ENCODE measurements around the gene GLRX3.
"Not testable (repeated sequence)": the region's sequence is repeated elsewhere in the genome, so short reads cannot be mapped to it uniquely, and the experiment has no call there.

Gene GLRX3

DNA sequence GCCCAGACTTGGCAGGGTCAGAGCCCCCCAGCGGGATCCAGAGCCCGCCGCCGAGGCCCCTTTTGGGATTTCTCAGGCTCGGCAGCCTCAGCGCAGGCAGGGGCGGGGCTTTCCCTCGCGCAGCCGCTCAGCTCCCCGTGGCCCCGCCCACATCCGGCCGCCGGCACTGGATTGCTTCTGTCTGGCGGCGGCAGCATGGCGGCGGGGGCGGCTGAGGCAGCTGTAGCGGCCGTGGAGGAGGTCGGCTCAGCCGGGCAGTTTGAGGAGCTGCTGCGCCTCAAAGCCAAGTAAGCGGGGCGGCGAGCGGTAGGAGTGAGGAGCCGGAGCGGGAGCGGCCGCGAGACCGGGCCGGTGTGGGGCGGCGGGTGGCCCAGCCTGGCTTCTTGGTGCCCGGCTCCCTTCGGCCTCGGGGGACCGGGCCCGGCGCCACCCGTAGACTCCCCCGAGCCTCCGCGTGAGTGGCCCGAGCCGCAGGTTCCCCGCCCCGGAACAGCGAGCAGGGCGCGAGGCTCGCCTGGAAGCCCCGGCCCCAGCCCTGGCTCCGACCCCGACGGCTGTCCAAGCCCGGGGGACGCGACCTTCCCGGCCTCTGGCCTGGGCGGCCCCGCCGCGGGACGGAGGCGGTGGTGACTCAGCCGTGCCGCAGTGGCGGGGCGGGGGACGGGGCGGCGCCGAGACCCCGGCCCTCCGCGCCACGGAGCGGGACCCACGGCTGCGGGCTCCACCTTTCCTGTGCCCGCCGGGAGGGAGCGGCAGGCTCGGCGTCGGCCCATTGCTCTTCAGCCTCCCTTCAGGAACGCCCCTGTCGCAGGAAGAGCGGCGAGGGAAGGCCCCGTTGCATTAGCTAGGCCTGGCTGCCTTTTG, at the start of gene GLRX3:
Gene GLRX3 (plus strand): TSS at position 166 of the 864 bp plus-strand sequence. CDS start 30 bp downstream, at position 196.
- peak; percentile 83 for DNase-seq (ENCODE audit: low spot score)

DNA sequence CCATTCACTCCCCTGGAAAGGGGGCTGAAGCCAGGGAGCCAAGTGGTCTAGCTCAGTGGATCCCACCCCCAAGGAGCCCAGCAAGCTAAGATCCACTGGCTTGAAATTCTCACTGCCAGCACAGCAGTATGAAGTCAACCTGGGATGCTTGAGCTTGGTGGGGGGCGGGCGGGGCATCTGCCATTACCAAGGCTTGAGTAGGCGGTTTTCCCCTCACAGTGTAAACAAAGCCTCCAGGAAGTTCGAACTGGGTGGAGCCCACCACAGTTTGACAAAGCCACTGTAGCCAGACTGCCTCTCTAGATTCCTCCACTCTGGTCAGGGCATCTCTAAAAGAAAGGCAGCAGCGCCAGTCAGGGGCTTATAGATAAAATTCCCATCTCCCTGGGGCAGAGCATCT, 45.6 kb upstream of the GLRX3 start:
- not testable (repeated sequence) for DNase-seq (ENCODE audit: low spot score)

DNA sequence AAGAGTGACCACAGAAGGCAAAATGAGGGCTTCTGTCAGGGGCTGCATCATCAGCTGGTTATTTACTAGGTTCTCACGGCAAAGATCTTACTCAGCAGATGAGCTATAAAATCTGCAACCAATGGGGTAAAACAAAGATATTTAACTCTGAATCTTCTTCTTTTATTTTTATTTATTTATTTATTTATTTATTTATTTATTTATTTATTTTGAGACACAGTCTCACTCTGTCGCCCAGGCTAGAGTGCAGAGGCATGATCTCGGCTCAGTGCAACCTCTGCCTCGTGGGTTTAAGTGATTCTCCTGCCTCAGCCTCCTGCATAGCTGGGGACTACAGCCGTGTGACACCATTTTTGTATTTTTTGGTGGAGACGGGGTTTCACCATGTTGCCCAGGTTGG, 36.8 kb upstream of the GLRX3 start:
- DNase-seq (ENCODE audit: low spot score): no peak

DNA sequence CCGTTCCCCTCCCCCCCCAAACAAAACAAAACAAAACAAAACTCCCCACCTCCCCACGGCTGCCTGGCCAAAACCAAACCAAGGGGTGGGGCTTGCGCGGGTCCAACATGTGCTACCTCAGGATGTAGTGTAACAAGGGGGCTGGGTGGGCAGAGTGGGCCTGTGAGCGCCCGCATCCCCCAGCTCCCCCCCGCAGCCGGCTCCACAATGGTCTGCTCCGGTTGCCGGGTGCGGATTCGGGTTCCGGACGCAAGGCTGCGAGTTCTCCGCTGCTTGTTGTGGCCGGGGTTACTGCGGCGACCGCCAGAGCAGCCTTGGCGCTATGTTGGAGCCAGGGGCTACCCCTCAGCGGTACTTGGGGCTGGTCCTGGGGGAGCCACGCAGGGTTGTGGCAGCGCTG, 30.5 kb upstream of the GLRX3 start:
- no peak for DNase-seq (ENCODE audit: low spot score)

DNA sequence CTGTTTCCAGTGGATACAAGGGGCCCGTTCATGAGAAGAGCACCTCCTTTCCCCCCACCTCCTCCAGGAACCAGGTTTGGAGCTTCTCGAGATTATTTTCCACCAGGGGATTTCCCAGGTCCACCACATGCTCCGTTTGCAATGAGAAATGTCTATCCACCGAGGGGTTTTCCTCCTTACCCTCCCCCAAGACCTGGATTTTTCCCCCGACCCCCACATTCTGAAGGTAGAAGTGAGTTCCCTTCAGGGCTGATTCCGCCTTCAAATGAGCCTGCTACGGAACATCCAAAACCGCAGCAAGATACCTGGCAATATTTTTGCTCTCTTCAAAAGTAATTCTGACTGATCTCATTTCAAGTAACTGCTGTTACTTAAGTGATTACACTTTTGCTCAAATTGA, 28.0 kb upstream of the GLRX3 start:
- DNase-seq (ENCODE audit: low spot score): peak; percentile 8

DNA sequence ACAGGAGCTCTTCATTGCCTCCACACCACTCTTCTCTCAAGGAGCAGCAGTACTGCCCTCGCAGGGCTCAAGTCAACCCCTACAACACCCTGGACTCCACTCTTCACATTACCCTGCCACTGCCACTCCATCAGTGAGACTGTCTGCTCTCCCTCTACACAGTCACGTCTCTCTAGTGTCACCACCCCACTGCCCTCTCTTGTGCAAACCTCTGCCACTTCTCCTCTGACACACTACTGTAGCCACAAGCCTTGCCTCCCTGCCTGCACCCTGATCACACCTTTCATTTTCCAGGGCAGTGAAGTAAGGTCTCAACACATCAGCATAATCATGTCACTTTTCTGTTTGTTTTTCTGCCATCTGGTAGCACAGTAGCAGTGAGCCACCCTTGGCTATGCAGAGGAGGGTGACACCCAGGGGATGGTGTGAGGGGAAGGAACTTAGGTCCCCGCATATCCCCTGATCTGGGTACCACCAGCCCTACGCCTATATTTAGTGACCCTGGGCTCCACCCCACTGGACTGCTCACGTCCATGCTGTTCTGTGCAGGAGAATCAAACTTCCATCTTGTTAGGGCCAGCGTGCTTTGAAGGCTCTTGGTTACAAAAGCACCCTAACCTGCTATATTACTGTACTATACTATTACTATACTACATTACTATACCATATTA, 27.1 kb upstream of the GLRX3 start:
- DNase-seq (ENCODE audit: low spot score): peak; percentile 4

DNA sequence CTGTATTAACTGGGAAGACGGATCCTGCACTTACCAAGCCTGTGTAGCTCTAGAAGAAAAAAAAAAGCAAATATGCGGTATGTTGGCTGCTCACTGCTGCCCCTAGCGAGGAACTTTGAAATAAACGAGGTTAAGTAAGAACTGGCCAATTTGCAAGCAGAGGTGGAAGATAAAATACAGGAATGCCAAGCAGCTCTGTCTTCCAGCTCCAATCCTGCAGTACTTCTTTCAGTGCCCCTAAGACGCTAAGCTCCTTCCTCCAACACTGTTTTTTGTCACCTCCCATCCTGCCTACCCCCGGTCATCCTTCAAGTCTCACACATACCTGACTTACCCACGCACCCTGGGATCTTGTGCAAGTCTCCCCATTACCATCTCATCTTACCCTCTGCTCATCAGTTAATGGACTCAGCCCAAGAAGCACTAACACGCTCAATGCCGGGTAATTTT, 26.4 kb upstream of the GLRX3 start:
- DNase-seq (ENCODE audit: low spot score): peak; percentile 87

DNA sequence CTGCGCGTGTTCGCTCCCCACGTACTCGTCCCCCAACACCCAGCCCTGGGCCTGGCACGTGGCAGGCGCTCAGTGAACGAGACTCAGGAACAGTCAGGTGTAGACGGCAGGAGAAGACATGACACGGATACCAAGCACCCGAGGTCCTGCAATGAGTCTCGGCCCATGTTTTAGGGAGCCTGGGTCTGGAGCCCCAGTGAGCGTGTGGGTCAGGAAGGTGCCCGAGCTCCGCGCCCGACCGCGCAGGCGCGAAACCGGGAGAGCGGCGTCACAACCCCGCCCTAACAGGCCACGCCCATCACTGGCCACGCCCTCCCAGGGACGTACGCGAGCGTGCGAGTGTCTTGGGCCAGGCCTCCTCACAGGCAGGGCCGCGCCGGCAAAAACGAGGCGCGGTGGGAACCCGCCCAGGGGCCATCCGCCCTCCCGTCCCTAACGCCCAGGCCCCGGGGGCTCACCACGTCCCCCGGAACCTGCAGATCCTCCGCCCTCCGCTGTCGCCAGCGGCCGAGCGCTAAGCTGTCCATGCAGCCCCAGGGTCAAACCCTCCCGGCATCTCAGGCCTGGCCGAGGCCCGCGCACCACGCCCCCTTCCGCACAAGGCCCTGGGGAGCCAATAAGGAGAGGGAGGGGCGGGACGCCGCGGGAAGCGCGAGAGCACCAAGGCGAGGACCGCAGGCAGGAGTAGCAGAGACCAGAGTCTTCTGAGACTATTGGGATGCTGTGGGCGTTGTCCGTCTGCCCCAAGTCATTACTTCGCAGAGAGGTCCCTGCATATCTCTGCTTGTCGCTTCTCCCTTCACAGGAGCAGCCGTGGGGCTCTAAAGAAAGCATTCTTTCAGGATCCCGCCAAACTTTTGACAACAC, 25.7 kb upstream of the GLRX3 start, which contains the start of gene C10orf143:
Gene C10orf143 (minus strand): TSS at position 585 of the 867 bp plus-strand sequence. CDS start 58 bp downstream, at position 527.
- peak; percentile 98 for DNase-seq (ENCODE audit: low spot score)

DNA sequence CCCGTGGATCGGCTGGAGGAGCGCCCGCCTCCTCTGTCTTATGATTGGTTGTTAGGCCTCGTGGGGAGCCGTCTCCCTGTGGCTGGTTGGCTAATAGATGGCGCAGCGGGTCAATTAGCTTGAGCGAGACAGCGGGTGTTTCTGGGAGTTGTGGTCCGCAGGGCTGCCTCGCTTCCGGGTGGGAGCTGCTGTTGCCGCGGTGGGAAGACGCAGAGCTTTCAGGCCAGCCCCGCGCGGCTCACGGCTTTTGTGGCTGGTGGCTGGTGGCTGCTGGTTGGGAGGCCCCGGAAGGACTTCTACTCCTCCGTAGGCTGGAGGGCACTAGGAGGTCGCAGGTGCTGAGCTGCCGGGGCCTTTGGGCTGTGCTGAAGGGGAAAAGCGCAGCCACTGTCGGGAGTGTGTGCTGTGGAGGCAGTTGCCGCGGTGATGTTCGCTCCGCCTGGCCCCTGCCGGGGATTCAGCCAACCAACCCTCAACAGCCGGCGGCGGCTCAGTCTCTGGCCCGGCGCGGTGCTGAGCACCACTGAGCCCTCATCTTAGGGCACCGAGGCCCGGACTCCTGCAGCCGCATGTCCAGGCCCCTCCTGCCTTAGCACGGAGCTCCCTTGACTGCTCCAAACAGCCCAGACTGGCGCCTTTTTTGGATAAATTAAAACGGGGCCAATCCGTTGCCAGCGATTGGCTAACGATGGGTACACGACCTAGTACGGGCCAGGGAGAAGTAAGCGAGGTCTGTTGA, 24.9 kb upstream of the GLRX3 start:
- peak; percentile 96 for DNase-seq (ENCODE audit: low spot score)

DNA sequence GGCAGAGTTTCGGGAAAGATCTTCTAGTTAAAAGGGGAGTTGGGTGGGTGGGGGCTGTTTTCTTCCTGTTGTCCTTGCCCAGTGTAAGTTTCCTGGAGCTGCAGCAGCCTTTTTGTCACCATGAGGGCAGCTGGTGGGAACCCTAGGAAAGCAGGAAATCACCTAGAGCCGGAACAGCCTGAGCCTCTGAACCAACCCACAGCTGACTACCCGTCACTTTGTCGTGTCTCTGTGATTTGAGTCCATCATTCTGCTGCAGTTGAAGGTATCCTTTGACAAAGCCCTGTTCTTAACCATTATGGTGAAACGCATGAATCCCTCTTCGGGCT, 24.4 kb upstream of the GLRX3 start:
- no peak for DNase-seq (ENCODE audit: low spot score)

DNA sequence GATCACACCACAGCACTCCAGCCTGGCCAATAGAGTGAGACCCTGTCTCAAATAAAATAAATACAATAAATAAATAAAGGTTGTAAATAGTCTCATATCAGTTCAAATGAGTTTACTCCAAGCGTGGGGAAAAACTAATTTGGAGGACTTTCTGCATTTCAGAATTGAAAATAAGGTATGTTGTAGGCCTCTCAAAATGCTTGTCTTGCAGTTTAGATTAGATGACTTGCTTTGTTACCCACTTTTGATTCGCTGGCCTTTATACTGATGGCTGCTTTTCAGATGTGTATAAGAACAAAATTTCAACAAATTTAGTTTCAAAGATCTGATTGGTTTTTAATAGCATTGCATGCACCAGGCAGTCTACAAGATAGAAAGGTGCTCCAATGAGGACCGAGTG, 23.4 kb upstream of the GLRX3 start:
- no peak for DNase-seq (ENCODE audit: low spot score)

DNA sequence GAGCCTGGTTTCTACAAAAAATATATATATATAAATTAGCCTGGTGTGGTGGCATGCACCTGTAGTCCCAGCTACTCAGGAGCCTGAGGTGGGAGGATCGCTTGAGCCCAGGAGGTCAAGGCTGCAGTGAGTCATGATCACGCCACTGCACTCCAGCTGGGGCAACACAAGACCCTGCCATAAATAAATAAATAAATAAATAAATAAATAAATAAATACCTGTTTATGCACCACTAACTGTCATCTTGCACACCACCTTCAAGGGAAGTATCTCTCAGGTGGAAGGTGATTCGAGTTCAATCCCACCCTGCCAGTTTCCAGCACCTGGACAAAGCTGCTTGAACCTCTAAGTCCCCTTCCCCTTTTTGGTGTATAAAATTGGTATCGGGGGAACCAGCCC, 19.2 kb upstream of the GLRX3 start:
- DNase-seq (ENCODE audit: low spot score): not testable (repeated sequence)

DNA sequence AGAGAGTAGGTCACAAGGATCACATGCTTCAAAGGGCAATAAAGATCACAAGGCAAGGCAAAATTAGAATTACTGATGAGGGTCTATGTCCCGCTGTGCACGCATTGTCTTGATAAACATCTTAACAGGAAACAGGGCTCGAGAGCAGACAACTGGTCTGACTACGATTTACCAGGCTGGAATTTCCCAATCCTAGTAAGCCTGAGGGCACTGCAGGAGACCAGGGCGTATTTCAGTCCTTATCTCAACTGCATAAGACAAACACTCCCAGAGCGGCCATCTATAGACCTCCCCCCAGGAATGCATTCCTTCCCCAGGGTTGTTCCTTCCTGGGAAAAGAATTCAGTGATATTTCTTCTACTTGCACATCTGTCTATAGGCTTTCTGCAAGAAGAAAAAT, 18.7 kb upstream of the GLRX3 start:
- not testable (repeated sequence) for DNase-seq (ENCODE audit: low spot score)

DNA sequence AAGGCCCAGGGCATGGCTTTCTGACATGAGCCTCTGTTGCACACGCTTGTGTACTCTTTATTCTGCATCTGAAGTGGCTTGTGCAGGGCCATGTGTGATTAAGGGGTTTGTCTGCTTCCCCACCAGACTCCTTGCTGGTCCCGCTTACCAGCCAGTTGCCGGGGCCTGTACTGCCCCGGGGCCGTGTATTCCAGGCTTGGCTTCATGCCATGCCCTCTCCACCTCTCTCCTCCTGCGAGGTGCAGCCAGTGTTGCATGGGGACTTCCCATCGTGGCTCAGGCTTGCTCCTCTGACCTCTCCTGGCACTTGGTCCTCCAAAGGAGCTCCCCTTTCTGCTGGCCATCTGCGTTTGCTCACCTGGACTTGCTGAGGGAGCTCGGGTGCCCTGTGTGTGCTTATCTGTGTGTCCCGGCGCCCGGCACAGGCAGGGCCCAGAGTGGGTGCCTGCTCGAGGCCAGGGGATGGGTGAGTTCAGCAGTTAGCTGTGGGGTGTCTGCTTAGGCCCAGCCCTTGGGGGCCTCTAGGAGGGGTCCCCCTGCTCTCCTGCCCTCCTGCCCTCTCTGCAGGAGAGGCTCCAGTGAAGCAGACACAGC, 14.6 kb upstream of the GLRX3 start:
- no peak for DNase-seq (ENCODE audit: low spot score)

DNA sequence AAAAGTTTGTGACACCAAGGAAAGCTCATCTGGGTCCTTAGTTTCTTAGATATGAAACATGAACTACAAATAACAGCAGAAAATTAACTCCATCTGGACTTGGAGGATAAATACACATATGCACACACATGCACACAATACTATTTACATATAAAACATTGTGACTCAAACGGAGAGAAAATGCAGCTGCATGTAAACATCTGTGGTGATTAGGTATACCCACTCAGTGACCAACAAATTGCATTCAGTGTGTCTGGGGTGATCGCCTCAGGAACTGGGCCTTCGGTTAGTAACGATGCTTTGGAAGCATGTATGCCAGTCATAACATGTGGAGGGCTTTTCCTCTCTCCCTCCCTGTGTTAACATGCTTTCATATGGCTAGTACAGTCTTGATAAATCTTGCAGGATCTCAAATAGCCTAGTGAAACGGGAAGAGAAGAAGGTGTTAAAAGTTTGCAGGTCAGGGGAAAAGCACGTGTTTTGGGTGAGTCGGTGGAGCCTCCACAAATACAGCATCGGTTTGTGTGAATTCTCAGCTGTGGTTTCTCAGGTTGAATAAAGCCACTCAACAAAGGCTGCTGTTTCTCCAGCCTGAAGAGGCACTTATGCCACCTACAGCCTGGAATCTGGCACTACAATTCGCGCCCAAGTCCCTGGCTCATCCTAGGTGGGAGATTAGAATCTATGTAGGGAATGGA, 8.7 kb upstream of the GLRX3 start:
- DNase-seq (ENCODE audit: low spot score): peak; percentile 65

DNA sequence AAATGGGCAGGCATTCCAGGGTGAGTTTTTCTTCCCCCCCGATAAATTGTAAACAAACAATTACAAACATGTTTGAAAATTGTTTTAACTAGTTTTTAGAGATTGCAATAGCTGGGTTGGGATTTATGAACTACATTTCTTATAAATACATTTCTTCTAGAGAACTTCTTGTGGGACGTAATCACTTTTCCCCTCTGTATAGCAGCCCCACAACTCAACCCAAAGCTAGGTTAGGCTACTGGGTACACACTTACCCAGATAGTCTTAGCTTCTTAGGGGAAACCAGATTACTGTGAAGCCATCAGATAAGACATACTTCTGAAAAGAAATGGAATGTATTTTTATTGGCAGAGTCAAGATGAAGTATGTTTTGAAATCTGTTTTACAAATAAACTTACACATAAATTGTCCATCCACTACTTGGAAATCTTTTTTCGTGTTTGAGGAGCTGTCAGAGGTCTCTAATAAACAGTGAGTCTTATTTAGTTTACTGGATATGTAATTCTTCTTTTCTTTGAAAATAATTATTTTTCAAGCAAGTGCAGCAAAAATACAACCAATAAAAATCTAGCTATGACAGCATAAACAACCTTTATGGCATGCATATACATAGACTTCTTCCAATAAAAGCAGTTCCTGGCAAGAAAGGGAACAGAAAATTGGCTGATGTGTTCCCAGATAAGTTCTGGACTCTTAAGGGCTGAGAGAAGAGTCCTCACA, 8.0 kb upstream of the GLRX3 start:
- no peak for DNase-seq (ENCODE audit: low spot score)

DNA sequence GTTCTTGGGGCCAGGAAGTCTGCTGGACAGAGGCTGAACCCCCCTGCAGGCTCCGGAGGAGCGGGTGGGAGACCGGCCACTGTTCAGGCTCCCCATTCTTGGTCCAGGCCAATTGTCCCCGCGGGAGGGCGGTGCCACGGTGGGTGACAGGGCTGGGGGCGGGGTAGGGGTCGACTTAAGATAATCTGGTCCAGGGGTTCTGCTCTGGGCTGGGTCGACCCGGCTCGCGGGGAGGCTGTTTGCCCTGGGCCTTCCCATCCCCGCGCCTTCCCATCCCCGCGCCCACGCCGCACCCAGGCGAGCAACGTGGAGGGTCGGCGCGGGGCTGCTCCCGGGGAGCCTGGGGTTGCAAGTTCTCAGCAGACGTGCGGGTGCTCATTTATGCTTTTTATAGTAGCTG, 7.3 kb upstream of the GLRX3 start:
- DNase-seq (ENCODE audit: low spot score): no peak

DNA sequence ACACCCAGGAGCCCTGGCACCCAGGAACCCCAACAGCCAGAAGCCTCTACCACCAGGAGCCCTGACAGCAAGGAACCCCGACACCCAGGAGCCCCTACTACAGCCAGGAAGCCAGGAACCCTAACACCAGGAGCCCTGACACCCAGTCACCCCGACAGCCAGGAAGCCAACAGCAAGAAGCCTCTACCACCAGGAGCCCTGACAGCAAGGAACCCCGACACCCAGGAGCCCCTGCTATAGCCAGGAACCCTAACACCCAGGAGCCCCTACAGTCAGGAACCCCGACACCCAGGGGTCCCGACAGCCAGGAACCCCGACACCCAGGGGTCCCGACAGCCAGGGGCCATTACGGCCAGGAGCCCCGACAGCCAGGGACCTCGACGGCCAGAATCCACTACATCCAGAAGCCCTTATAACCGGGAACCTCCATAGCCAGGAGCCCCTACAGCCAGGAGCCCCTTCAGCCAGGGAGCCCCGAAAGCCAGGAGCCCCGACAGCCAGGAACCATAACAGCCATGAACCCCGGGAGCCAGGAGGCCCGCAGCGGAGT, 440 bp upstream of the GLRX3 start:
- no peak for DNase-seq (ENCODE audit: low spot score)

DNA sequence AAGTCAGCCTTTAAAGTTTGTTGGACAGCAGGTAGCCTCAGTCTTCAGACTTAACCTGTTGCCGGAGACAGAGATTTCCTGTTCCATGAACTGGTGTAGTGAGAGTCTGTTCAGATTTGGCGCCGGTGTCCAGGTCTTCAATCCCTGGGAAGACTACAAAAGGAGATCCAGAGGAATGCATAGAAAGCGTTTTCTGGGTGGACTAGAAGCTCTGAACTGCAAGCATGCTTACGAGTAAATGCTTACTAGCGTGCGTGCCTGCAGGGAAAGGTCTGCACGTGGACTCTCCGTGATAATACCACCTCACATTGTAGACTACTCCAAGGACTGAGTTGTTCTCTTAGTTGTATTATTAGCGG, 878 bp downstream of the GLRX3 start:
- DNase-seq (ENCODE audit: low spot score): no peak
